GM21447 (cell line): Measurements from ENCODE around the gene KPNB1.

ENCODE experiments used
- ATAC-seq: cut with Tn5 transposase; IDR thresholded peaks from one replicate; pipeline ENCODE4 v1.9.1; 2021; ENCODE audit not compliant: unreplicated experiment

Gene KPNB1

GRCh38 chr17:47696717-47697642, 47.3 kb downstream of the KPNB1 start:
- ATAC-seq = no peak

GRCh38 chr17:47697906-47698711, 48.4 kb downstream of the KPNB1 start:
- ATAC-seq = no peak

GRCh38 chr17:47698749-47699535, 49.2 kb downstream of the KPNB1 start:
- ATAC-seq = no peak

GRCh38 chr17:47699536-47699840, 49.8 kb downstream of the KPNB1 start:
- no peak for ATAC-seq

- no peak for ATAC-seq
Observed at GRCh38 chr17:47700471-47701449, 51.0 kb downstream of the KPNB1 start.

GRCh38 chr17:47701608-47702007, 51.9 kb downstream of the KPNB1 start:
- ATAC-seq = no peak

- no peak for ATAC-seq
Observed at GRCh38 chr17:47702391-47702995, 52.8 kb downstream of the KPNB1 start.

- no peak for ATAC-seq
Observed at GRCh38 chr17:47703191-47703591, 53.5 kb downstream of the KPNB1 start.

GRCh38 chr17:47703671-47704070, 54.0 kb downstream of the KPNB1 start:
- ATAC-seq = no peak

GRCh38 chr17:47704116-47704515, 54.4 kb downstream of the KPNB1 start:
- ATAC-seq = no peak

GRCh38 chr17:47704736-47705135, 55.0 kb downstream of the KPNB1 start:
- no peak for ATAC-seq

GRCh38 chr17:47705536-47706530, 56.1 kb downstream of the KPNB1 start:
- no peak for ATAC-seq

GRCh38 chr17:47707056-47707804, 57.5 kb downstream of the KPNB1 start:
- no peak for ATAC-seq

- ATAC-seq = no peak
Observed at GRCh38 chr17:47707884-47708283, 58.2 kb downstream of the KPNB1 start.

GRCh38 chr17:47708312-47708863, 58.7 kb downstream of the KPNB1 start:
- no peak for ATAC-seq

- ATAC-seq = no peak
Observed at GRCh38 chr17:47708864-47709541, 59.3 kb downstream of the KPNB1 start.

GRCh38 chr17:47709594-47709993, 59.9 kb downstream of the KPNB1 start:
- no peak for ATAC-seq
